ENCODE results near the gene DLK1.

- TF ChIP-seq ELF1 (IDR thresholded peaks at IDR 0.05), result no peak
- TF ChIP-seq RAD21 (IDR thresholded peaks at IDR 0.05; ENCODE audit: low read length), result no peak
- no peak for TF ChIP-seq GABPA (IDR thresholded peaks at IDR 0.05; ENCODE audit: low read depth)
- no peak for TF ChIP-seq CTCF (IDR thresholded peaks at IDR 0.05)
- TF ChIP-seq, protein P1, sequence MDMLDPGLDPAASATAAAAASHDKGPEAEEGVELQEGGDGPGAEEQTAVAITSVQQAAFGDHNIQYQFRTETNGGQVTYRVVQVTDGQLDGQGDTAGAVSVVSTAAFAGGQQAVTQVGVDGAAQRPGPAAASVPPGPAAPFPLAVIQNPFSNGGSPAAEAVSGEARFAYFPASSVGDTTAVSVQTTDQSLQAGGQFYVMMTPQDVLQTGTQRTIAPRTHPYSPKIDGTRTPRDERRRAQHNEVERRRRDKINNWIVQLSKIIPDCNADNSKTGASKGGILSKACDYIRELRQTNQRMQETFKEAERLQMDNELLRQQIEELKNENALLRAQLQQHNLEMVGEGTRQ (IDR thresholded peaks at IDR 0.05; ENCODE audit: borderline replicate concordance, low read depth, low read length), result no peak
- no peak for TF ChIP-seq YY1 (IDR thresholded peaks at IDR 0.05; ENCODE audit: low read depth)
- no peak for TF ChIP-seq REST (IDR thresholded peaks at IDR 0.05; ENCODE audit: low read depth, low read length)
- TF ChIP-seq, protein P2, sequence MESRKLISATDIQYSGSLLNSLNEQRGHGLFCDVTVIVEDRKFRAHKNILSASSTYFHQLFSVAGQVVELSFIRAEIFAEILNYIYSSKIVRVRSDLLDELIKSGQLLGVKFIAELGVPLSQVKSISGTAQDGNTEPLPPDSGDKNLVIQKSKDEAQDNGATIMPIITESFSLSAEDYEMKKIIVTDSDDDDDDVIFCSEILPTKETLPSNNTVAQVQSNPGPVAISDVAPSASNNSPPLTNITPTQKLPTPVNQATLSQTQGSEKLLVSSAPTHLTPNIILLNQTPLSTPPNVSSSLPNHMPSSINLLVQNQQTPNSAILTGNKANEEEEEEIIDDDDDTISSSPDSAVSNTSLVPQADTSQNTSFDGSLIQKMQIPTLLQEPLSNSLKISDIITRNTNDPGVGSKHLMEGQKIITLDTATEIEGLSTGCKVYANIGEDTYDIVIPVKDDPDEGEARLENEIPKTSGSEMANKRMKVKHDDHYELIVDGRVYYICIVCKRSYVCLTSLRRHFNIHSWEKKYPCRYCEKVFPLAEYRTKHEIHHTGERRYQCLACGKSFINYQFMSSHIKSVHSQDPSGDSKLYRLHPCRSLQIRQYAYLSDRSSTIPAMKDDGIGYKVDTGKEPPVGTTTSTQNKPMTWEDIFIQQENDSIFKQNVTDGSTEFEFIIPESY (IDR thresholded peaks at IDR 0.05; ENCODE audit: borderline replicate concordance, low read depth), result no peak
Observed at GRCh38 chr14:100688598-100689461, 37.9 kb upstream of the DLK1 start.

Measured in SK-N-SH (cell line).